AG04450 (cell line): ENCODE measurements around the gene DHRS1. TPM values are rescaled to one million over a fixed set of nuclear protein-coding genes. Genes with fewer than 3 reads are reported as not detected.

ENCODE experiments used
- CTCF ChIA-PET: fragments of 300-600, 350-600 bp; formaldehyde crosslinking; extraction: SDS; loops from one replicate; lab custom pipeline; 2022; ENCODE audit warnings: antibody characterized with exemption, inconsistent platforms; lab: Charles Lee
- POLR2A ChIA-PET: fragments of 350-600 bp; formaldehyde crosslinking; extraction: SDS; loops from one replicate; lab custom pipeline; 2021; ENCODE audit warnings: antibody characterized with exemption, inconsistent platforms; lab: Yijun Ruan, JAX
- DNase-seq: peaks from one replicate; pipeline ENCODE4 v3.0.0-alpha.2; 2011; ENCODE audit warnings: low read depth, low spot score
- H3K27ac ChIP-seq: one replicate; pipeline ENCODE4 v1.5.1; 2012; ENCODE audit warnings: low read depth, low read length, control low read depth
- H3K27me3 ChIP-seq: one replicate; pipeline ENCODE4 v1.6.0; 2012; ENCODE audit warnings: low read length; ENCODE audit not compliant: control insufficient read depth, insufficient read depth
- H3K4me3 ChIP-seq: 2 replicates; pipeline ENCODE4 v1.5.1; 2011; ENCODE audit warnings: mild to moderate bottlenecking, low read depth, low read length, control low read depth
- H3K9me3 ChIP-seq: 2 replicates; pipeline ENCODE4 v1.5.1; 2012; ENCODE audit warnings: low read length; ENCODE audit not compliant: control insufficient read depth, insufficient read depth
- CTCF ChIP-seq: IDR thresholded peaks from 2 replicates; pipeline ENCODE4 v1.5.1; 2011; ENCODE audit warnings: low read depth, low read length, control low read depth, inconsistent platforms
- polyA plus RNA-seq: library from polyadenylated mRNA; depleted of rRNA; stranded (reverse); fragments of >200 nt; gene quantifications from 2 replicates; pipeline ENCODE4 v1.2.3, GENCODE V29; 2011

The DHRS1 gene
- polyA plus RNA-seq, 1 experiment: 33.8 TPM

GRCh38 chr14:24307575-24308341 lies 8.2 kb upstream of the DHRS1 start, which contains the start of gene CIDEB:
Gene CIDEB (minus strand): TSS chr14:24307977. CDS start chr14:24307858, 119 bp downstream.
- POLR2A ChIA-PET: interaction anchor here (0.8 to 1.8 kb wide), 4 partner anchors 37 to 134 kb away, joined by 3 to 10 read pairs (median 4); partner anchors contain the start of genes KHNYN, RABGGTA and TINF2
- CTCF ChIA-PET: interaction anchor here (0.6 to 6.3 kb wide), 51 partner anchors 9 to 251 kb away, joined by 3 to 87 read pairs (median 5); partner anchors contain the start of genes CHMP4A, DHRS1, IRF9 and NOP9
- DNase-seq: no peak
- Histone ChIP-seq H3K27me3 (no peaks in the 10 kb centered on the region), H3K4me3 (no peak within 1 kb of the TSS), H3K27ac (no peak within 1 kb of the TSS), H3K9me3 (no peaks in the 10 kb centered on the region)
- peak; percentile 94 for TF ChIP-seq CTCF

- TF ChIP-seq CTCF: no peak
- Histone ChIP-seq H3K4me3 (no peak overlapping the region), H3K27ac (no peak overlapping the region), H3K9me3 (no peaks in the 10 kb centered on the region), H3K27me3 (no peaks in the 10 kb centered on the region)
- ChIA-PET CTCF (interaction anchor here (0.6 to 6.3 kb wide), 23 partner anchors 9 to 250 kb away, joined by 3 to 87 read pairs (median 8); partner anchors contain the start of genes CHMP4A, DHRS1, IRF9 and NOP9), POLR2A (interaction anchor here (1.8 kb wide), 1 partner anchor 36 kb away, joined by 10 read pairs; the partner anchor contains the start of gene RABGGTA)
- no peak for DNase-seq
These were observed 7.6 kb upstream of the DHRS1 start for GRCh38 chr14:24307156-24307574.

- no peak for DNase-seq
- ChIA-PET CTCF (interaction anchor here (1.6 to 1.7 kb wide), 2 partner anchors 30 to 132 kb away, joined by 3 to 6 read pairs; no protein-coding TSS in a partner anchor), POLR2A (no interaction called here)
- no peak overlapping the region for H3K27ac ChIP-seq
- H3K27me3 ChIP-seq: no peaks in the 10 kb centered on the region
- H3K4me3 ChIP-seq: no peak overlapping the region
- H3K9me3 ChIP-seq: no peaks in the 10 kb centered on the region
- no peak for TF ChIP-seq CTCF
These were observed 4.4 kb upstream of the DHRS1 start for GRCh38 chr14:24304019-24304387.

GRCh38 chr14:24300326-24300980 lies 873 bp upstream of the DHRS1 start:
- ChIA-PET CTCF (interaction anchor here (0.7 to 7.6 kb wide), 7 partner anchors 8 to 210 kb away, joined by 3 to 87 read pairs (median 8); partner anchors contain the start of genes CIDEB, IRF9, LTB4R and LTB4R2), POLR2A (interaction anchor here (0.5 to 2.5 kb wide), 7 partner anchors 22 to 129 kb away, joined by 3 to 9 read pairs (median 3); partner anchors contain the start of genes CBLN3, KHNYN, MDP1 and RABGGTA)
- no peak for TF ChIP-seq CTCF
- Histone ChIP-seq H3K9me3 (no peaks in the 10 kb centered on the region), H3K27me3 (no peaks in the 10 kb centered on the region), H3K27ac (no peak overlapping the region), H3K4me3 (peak overlapping the region; percentile 96)
- DNase-seq: no peak
